RPMI8226 (cell line): ENCODE data around the gene PCDHB9.
A peak's percentile ranks its signal among the peaks of the same experiment; 100 is the strongest.
"Not testable (repeated sequence)": the region's sequence is repeated elsewhere in the genome, so short reads cannot be mapped to it uniquely, and the experiment has no call there.

ENCODE experiments used
- DNase-seq: peaks from one replicate; pipeline ENCODE4 v3.0.0-alpha.2; 2015

PCDHB9 gene

DNA sequence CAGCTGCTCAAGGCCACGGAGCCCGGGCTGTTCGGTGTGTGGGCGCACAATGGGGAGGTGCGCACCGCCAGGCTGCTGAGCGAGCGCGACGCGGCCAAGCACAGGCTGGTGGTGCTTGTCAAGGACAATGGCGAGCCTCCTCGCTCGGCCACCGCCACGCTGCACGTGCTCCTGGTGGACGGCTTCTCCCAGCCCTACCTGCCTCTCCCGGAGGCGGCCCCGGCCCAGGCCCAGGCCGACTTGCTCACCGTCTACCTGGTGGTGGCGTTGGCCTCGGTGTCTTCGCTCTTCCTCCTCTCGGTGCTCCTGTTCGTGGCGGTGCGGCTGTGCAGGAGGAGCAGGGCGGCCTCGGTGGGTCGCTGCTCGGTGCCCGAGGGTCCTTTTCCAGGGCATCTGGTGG, 2.2 kb downstream of the PCDHB9 start:
- not testable (repeated sequence) for DNase-seq

DNA sequence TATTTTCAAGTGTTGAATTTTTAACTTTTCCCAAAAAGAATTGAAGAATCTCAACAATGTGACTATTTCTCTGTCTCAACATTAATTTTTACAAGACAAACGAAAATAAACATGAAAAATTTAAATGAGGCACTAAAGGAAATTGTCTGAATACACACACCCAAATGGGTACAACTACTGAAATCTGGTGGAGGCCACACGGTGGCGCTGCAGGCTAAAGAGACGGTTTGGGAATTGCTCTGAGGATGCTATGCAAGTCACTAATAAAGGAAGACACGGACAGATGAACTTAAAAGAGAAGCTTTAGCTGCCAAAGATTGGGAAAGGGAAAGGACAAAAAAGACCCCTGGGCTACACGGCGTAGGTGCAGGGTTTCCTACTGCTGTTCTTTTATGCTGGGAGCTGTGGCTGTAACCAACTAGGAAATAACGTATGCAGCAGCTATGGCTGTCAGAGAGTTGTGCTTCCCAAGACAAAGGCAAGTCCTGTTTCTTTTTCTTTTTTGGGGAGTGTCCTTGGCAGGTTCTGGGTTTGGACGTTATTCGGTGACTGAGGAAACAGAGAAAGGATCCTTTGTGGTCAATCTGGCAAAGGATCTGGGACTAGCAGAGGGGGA, 5.3 kb downstream of the PCDHB9 start, which contains the start of gene PCDHB10:
Gene PCDHB10, plus strand, starts transcription at position 244 of the 616 bp plus-strand sequence. Its CDS starts 200 bp downstream, at position 444.
- peak; percentile 34 for DNase-seq

DNA sequence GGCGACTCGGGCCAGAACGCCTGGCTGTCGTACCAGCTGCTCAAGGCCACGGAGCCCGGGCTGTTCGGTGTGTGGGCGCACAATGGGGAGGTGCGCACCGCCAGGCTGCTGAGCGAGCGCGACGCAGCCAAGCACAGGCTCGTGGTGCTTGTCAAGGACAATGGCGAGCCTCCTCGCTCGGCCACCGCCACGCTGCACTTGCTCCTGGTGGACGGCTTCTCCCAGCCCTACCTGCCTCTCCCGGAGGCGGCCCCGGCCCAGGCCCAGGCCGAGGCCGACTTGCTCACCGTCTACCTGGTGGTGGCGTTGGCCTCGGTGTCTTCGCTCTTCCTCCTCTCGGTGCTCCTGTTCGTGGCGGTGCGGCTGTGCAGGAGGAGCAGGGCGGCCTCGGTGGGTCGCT, 7.4 kb downstream of the PCDHB9 start:
- not testable (repeated sequence) for DNase-seq

DNA sequence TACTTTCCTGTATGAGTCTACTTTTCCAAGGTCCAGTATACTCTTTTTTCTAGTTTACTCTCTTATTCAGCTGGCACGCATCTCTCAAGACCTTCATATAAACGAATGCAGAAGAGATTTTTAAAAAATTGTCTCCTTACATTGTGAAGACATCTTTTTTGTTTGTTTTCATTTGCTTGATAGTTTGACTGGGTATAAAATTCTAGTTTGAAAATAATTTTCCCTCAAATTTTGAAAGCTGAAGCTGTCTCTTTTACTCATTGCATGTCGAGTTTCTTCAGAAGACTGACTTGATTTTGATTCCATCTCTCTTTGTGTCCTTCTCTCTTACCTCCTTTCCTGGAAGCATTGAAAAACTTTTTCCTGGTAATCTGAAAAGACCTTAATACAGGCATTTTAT, 9.4 kb downstream of the PCDHB9 start:
- no peak for DNase-seq

DNA sequence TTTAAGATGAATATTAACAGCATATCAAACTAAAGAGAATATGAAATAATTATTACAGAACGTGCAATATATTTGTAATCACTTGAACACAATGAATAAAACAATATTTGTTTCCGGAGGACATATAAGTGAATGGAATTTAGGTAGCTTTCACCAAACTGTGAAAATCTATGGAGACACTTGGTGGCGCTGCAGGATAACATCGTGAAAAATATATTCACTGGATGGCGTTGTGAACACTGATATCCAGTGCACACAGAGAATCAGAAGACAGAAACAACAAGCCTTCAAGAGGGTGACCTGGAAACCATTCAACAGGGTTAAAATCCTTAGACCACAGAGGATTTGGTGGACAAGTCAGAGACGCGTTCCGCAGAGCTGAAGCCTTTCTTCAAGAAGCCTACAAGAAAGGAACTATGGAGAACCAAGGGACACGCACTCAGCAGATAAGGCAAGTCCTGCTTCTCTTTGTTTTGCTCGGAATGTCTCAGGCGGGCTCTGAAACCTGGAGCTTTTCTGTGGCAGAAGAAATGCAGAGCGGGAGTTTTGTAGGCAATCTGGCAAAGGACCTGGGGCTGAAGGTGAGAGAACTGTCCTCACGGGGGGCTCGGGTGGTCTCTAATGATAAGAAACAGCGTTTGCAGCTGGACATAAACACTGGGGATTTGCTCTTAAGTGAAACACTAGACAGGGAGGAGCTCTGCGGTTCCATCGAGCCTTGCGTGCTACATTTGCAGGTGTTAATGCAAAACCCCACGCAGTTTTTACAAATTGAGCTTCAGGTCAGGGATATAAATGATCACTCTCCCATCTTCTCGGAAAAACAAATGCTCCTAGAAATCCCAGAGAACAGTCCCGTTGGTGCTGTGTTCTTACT, 12.6 kb downstream of the PCDHB9 start, which contains the start of gene PCDHB11:
Gene PCDHB11, plus strand, starts transcription at position 269 of the 877 bp plus-strand sequence. Its CDS starts 148 bp downstream, at position 417.
- peak; percentile 19 for DNase-seq

DNA sequence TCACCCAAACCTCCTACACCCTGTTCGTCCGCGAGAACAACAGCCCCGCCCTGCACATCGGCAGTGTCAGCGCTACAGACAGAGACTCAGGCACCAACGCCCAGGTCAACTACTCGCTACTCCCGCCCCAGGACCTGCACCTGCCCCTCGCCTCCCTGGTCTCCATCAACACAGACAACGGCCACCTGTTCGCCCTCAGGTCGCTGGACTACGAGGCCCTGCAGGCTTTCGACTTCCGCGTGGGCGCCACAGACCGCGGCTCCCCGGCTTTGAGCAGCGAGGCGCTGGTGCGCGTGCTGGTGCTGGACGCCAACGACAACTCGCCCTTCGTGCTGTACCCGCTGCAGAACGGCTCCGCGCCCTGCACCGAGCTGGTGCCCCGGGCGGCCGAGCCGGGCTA, 14.2 kb downstream of the PCDHB9 start:
- not testable (repeated sequence) for DNase-seq

DNA sequence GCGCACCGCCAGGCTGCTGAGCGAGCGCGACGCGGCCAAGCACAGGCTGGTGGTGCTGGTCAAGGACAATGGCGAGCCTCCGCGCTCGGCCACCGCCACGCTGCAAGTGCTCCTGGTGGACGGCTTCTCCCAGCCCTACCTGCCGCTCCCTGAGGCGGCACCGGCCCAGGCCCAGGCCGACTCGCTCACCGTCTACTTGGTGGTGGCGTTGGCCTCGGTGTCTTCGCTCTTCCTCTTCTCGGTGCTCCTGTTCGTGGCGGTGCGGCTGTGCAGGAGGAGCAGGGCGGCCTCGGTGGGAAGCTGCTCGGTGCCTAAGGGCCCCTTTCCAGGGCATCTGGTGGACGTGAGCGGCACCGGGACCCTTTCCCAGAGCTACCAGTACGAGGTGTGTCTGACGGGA, 14.7 kb downstream of the PCDHB9 start:
- not testable (repeated sequence) for DNase-seq

DNA sequence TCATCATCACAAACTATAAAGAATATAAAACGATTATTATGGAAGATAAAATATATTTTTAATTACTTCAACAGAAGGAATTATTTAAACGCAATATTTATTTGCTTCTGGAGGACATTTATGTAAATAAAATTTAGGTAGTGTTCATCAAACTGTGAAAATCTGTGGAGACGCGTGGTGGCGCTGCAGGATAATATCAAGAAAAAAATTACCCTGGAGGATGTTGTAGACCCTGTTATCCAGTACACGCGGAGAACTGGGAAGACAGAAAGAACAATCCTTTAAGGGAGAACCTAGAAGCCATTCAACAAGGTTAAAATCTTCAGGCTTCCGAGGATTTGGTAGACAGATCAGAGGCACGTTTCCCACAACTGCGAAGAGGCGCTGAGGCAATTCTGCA, 21.5 kb downstream of the PCDHB9 start, which contains the start of gene PCDHB12:
Gene PCDHB12, plus strand, starts transcription at position 242 of the 400 bp plus-strand sequence. CDS start 189 bp downstream, outside the sequence.
- no peak for DNase-seq

DNA sequence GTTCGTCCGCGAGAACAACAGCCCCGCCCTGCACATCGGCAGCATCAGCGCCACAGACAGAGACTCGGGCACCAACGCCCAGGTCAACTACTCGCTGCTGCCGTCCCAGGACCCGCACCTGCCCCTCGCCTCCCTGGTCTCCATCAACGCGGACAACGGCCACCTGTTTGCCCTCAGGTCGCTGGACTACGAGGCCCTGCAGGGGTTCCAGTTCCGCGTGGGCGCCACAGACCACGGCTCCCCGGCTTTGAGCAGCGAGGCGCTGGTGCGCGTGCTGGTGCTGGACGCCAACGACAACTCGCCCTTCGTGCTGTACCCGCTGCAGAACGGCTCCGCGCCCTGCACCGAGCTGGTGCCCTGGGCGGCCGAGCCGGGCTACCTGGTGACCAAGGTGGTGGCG, 23.3 kb downstream of the PCDHB9 start:
- not testable (repeated sequence) for DNase-seq

DNA sequence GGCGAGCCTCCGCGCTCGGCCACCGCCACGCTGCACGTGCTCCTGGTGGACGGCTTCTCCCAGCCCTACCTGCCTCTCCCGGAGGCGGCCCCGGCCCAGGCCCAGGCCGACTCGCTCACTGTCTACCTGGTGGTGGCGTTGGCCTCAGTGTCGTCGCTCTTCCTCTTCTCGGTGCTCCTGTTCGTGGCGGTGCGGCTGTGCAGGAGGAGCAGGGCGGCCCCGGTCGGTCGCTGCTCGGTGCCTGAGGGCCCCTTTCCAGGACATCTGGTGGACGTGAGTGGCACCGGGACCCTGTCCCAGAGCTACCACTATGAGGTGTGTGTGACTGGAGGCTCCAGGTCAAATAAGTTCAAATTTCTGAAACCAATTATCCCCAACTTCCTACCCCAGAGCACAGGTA, 23.9 kb downstream of the PCDHB9 start:
- not testable (repeated sequence) for DNase-seq

DNA sequence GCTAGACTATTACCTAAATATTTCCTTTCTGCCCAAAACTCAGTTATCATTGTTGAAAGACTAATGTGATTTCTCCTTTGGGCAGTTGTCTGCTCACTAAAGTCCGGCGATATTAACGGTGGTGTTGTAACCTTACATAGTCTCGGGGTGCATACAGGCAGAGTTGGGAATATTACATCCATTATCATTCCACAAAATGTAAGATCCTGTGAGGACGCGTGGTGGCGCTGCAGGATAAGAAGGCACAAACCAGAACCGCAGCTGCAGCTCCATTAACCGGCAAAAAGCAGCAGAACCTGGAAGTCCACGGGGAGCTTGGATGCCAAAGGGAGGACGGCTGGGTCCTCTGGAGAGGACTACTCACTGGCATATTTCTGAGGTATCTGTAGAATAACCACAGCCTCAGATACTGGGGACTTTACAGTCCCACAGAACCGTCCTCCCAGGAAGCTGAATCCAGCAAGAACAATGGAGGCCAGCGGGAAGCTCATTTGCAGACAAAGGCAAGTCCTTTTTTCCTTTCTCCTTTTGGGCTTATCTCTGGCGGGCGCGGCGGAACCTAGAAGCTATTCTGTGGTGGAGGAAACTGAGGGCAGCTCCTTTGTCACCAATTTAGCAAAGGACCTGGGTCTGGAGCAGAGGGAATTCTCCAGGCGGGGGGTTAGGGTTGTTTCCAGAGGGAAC, 26.8 kb downstream of the PCDHB9 start, which contains the start of gene PCDHB13:
Gene PCDHB13, plus strand, starts transcription at position 264 of the 684 bp plus-strand sequence. Its CDS starts 205 bp downstream, at position 469.
- DNase-seq: peak; percentile 15

DNA sequence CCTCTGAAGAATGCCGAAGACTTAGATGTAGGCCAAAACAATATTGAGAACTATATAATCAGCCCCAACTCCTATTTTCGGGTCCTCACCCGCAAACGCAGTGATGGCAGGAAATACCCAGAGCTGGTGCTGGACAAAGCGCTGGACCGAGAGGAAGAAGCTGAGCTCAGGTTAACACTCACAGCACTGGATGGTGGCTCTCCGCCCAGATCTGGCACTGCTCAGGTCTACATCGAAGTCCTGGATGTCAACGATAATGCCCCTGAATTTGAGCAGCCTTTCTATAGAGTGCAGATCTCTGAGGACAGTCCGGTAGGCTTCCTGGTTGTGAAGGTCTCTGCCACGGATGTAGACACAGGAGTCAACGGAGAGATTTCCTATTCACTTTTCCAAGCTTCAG, 27.6 kb downstream of the PCDHB9 start:
- not testable (repeated sequence) for DNase-seq

DNA sequence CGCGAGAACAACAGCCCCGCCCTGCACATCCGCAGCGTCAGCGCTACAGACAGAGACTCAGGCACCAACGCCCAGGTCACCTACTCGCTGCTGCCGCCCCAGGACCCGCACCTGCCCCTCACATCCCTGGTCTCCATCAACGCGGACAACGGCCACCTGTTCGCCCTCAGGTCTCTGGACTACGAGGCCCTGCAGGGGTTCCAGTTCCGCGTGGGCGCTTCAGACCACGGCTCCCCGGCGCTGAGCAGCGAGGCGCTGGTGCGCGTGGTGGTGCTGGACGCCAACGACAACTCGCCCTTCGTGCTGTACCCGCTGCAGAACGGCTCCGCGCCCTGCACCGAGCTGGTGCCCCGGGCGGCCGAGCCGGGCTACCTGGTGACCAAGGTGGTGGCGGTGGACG, 28.5 kb downstream of the PCDHB9 start:
- DNase-seq: not testable (repeated sequence)

DNA sequence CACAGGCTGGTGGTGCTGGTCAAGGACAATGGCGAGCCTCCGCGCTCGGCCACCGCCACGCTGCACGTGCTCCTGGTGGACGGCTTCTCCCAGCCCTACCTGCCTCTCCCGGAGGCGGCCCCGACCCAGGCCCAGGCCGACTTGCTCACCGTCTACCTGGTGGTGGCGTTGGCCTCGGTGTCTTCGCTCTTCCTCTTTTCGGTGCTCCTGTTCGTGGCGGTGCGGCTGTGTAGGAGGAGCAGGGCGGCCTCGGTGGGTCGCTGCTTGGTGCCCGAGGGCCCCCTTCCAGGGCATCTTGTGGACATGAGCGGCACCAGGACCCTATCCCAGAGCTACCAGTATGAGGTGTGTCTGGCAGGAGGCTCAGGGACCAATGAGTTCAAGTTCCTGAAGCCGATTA, 29.1 kb downstream of the PCDHB9 start:
- not testable (repeated sequence) for DNase-seq

DNA sequence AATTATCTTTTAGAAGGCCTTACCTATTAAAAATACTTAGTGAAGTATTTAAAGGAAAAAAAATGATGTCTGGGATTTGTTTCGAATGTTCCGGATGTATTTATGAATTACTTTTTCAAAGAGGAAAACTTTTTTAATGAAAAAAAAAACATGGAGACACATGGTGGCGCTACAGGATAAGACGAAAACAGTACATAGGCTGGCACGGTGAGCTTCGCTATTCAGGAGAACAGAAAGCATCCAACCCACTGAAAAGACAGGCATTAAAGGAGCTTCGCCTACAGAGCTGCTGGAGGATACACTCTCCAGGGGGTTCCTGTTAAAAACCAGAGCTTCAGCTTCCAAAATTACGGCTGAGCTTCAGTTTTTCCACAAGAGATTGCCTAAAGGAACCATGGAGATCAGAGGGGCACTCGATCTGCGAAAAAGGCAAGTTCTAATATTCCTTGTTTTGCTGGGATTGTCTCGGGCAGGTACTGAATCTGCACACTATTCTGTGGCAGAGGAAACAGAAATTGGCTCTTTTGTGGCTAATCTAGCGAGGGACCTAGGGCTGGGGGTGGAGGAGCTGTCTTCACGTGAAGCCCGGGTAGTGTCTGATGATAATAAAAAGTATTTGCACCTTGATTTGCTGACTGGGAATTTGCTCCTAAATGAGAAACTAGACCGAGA, 36.3 kb downstream of the PCDHB9 start, which contains the start of gene PCDHB14:
Gene PCDHB14, plus strand, starts transcription at position 232 of the 672 bp plus-strand sequence. Its CDS starts 163 bp downstream, at position 395.
- peak; percentile 33 for DNase-seq

DNA sequence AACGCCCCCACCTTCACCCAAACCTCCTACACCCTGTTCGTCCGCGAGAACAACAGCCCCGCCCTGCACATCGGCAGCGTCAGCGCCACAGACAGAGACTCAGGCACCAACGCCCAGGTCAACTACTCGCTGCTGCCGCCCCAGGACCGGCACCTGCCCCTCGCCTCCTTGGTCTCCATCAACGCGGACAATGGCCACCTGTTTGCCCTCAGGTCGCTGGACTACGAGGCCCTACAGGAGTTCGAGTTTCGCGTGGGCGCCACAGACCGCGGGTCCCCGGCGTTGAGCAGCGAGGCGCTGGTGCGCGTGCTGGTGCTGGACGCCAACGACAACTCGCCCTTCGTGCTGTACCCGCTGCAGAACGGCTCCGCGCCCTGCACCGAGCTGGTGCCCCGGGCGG, 37.9 kb downstream of the PCDHB9 start:
- DNase-seq: not testable (repeated sequence)

DNA sequence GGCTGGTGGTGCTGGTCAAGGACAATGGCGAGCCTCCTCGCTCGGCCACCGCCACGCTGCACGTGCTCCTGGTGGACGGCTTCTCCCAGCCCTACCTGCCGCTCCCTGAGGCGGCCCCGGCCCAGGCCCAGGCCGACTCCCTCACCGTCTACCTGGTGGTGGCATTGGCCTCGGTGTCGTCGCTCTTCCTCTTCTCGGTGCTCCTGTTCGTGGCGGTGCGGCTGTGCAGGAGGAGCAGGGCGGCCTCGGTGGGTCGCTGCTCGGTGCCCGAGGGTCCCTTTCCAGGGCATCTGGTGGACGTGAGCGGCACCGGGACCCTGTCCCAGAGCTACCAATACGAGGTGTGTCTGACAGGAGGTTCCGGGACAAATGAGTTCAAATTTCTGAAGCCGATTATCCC, 38.5 kb downstream of the PCDHB9 start:
- not testable (repeated sequence) for DNase-seq

DNA sequence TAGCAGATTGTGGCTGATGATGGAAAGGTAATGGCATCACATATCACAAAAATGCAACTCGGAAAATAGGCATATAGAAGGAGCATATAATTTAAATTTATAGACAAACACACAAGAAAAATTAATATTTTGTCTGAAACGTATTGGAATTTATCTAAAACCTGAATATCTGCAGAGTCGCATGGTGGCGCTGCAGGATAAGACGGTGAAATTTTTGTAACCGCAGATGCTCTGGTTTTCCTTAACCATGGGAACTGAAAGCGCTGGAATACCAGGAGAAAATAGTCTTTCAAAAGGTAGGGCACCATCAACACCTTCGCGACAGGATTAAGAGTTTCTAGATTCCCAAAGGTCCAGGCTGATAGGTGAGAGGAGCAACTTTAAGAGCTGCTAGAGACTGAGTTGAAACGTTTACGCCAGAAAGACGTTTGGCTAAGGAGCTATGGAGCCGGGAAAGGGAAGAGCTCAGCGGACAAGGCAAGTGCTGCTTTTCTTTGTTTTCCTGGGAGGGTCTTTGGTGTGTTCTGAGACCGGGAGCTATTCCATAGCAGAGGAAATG, 47.2 kb downstream of the PCDHB9 start:
- DNase-seq: no peak

DNA sequence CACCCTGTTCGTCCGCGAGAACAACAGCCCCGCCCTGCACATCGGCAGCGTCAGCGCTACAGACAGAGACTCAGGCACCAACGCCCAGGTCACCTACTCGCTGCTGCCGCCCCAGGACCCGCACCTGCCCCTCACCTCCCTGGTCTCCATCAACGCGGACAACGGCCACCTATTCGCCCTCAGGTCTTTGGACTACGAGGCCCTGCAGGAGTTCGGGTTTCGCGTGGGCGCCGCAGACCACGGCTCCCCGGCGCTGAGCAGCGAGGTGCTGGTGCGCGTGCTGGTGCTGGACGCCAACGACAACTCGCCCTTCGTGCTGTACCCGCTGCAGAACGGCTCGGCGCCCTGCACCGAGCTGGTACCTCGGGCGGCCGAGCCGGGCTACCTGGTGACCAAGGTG, 49.0 kb downstream of the PCDHB9 start:
- DNase-seq: not testable (repeated sequence)

DNA sequence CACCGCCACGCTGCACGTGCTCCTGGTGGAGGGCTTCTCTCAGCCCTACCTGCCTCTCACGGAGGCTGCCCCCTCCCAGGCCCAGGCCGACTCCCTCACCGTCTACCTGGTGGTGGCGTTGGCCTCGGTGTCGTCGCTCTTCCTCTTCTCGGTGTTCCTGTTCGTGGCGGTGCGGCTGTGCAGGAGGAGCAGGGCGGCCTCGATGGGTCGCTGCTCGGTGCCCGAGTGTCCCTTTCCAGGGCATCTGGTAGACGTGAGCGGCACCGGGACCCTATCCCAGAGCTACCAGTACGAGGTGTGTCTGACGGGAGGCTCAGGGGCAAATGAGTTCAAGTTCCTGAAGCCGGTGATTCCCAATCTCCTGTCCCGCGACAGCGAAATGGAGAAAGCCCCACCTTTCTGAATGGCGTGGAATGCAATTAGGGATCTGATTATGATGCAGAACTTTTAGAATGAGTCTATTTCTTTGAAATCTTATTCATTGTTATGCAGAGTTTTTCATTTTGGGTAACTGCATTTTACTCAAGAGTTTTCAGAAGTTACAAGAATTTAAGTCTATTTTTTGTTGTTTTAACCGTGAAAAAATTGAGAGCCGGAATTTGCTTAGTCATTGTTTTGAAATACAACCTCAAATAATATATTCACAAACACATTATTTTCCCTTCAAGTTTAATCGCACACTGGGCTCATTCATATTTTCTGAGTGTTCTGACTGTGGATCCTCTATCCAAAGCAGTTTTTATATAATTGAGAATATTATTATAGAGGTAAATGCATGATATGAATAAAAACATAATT, 49.8 kb downstream of the PCDHB9 start:
- no peak for DNase-seq
